Nephron (organoid): ENCODE data around the gene KLF5.

Experiments used
- H3K27ac Mint-ChIP-seq, 3 experiments: 2 replicates each; pipeline ENCODE4 v1.8.0; 2020; ENCODE audit warnings: mixed read lengths in 3 of 3, mild to moderate bottlenecking in 2 of 3, moderate library complexity in 1 of 3
- H3K27me3 Mint-ChIP-seq: 2 replicates; pipeline ENCODE4 v1.8.0; 2021; ENCODE audit warnings: low read depth, mild to moderate bottlenecking, moderate library complexity, mixed read lengths
- H3K36me3 Mint-ChIP-seq: 2 replicates; pipeline ENCODE4 v1.8.0; 2020; ENCODE audit warnings: low read depth, mixed read lengths
- H3K4me1 Mint-ChIP-seq: 2 replicates; pipeline ENCODE4 v1.8.0; 2020; ENCODE audit warnings: mixed read lengths
- H3K4me3 Mint-ChIP-seq, 3 experiments: 2 replicates each; pipeline ENCODE4 v1.8.0; 2020; ENCODE audit warnings: mild to moderate bottlenecking in 3 of 3, mixed read lengths in 3 of 3, moderate library complexity in 2 of 3
- H3K9me3 Mint-ChIP-seq: 2 replicates; pipeline ENCODE4 v1.8.0; 2020; ENCODE audit warnings: mixed read lengths
- CTCF ChIP-seq, 3 experiments: fragments of 200-600 bp; sonication (generic); IDR thresholded peaks; one replicate each; pipeline ENCODE4 v1.5.0; 2021; ENCODE audit warnings: antibody characterized with exemption in 3 of 3; ENCODE audit not compliant: unreplicated experiment in 3 of 3

KLF5 gene

GRCh38 chr13:73058736-73059459 is at the start of gene KLF5:
Gene KLF5 (plus strand): TSS chr13:73059005. CDS start chr13:73059328, 323 bp downstream.
- Mint-ChIP-seq H3K4me3 (peak within 1 kb of the TSS; percentile 89 to 96 (median 94)), H3K36me3 (peaks cover 5% of the 10 kb centered on the region), H3K4me1 (peaks cover 52% of the 10 kb centered on the region), H3K9me3 (no peaks in the 10 kb centered on the region), H3K27ac (peak within 1 kb of the TSS; percentile 72 to 93 (median 87)), H3K27me3 (peaks cover 57% of the 10 kb centered on the region)
- no peak for TF ChIP-seq CTCF (IDR thresholded peaks at IDR 0.05; ENCODE audit: unreplicated experiment in 3 of 3)

- peaks cover 42% of the 10 kb centered on the region for H3K36me3 Mint-ChIP-seq
- H3K9me3 Mint-ChIP-seq: no peaks in the 10 kb centered on the region
- no peaks in the 10 kb centered on the region for H3K27me3 Mint-ChIP-seq
- TF ChIP-seq CTCF (IDR thresholded peaks at IDR 0.05; ENCODE audit: unreplicated experiment in 3 of 3): no peak
- H3K4me3 Mint-ChIP-seq: no peak overlapping the region
- no peak overlapping the region for H3K27ac Mint-ChIP-seq
- H3K4me1 Mint-ChIP-seq: no peaks in the 10 kb centered on the region
Observed at GRCh38 chr13:73011751-73012150, 47.1 kb upstream of the KLF5 start.

GRCh38 chr13:73015805-73016204 is 43.0 kb upstream of the KLF5 start:
- Mint-ChIP-seq H3K36me3 (peaks cover 56% of the 10 kb centered on the region), H3K4me3 (no peak overlapping the region), H3K4me1 (no peaks in the 10 kb centered on the region), H3K9me3 (no peaks in the 10 kb centered on the region), H3K27me3 (no peaks in the 10 kb centered on the region), H3K27ac (no peak overlapping the region)
- TF ChIP-seq CTCF (IDR thresholded peaks at IDR 0.05; ENCODE audit: unreplicated experiment in 3 of 3): no peak

- no peaks in the 10 kb centered on the region for H3K27me3 Mint-ChIP-seq
- no peaks in the 10 kb centered on the region for H3K9me3 Mint-ChIP-seq
- no peak overlapping the region for H3K4me3 Mint-ChIP-seq
- no peaks in the 10 kb centered on the region for H3K4me1 Mint-ChIP-seq
- TF ChIP-seq CTCF (IDR thresholded peaks at IDR 0.05; ENCODE audit: unreplicated experiment in 3 of 3): no peak
- peaks cover 43% of the 10 kb centered on the region for H3K36me3 Mint-ChIP-seq
- no peak overlapping the region for H3K27ac Mint-ChIP-seq
Observed at GRCh38 chr13:73018336-73018735, 40.5 kb upstream of the KLF5 start.

GRCh38 chr13:73025217-73026012 is 33.4 kb upstream of the KLF5 start:
- Mint-ChIP-seq H3K27ac (no peak overlapping the region), H3K4me3 (no peak overlapping the region), H3K27me3 (no peaks in the 10 kb centered on the region), H3K36me3 (peaks cover 8% of the 10 kb centered on the region), H3K9me3 (no peaks in the 10 kb centered on the region), H3K4me1 (no peaks in the 10 kb centered on the region)
- no peak for TF ChIP-seq CTCF (IDR thresholded peaks at IDR 0.05; ENCODE audit: unreplicated experiment in 3 of 3)
